H1 (cell line): ENCODE measurements around the gene COX7B2. TPM values are rescaled to one million over a fixed set of nuclear protein-coding genes. Genes with fewer than 3 reads are reported as not detected.

Experiments used
- BACH1 ChIP-seq: IDR thresholded peaks from 2 replicates; pipeline ENCODE4 v1.6.1; 2012; ENCODE audit warnings: low read length, improper control_type of control experiment
- BRCA1 ChIP-seq: IDR thresholded peaks from 2 replicates; pipeline ENCODE4 v1.6.1; 2012; ENCODE audit warnings: low read depth, low read length, improper control_type of control experiment
- CHD7 ChIP-seq: fragments of 300-600 bp; sonication (generic); IDR thresholded peaks from 2 replicates; pipeline ENCODE4 v1.7.1; 2012; ENCODE audit warnings: low read length, moderate library complexity, mild to moderate bottlenecking, inconsistent platforms; ENCODE audit not compliant: insufficient replicate concordance
- FOSL1 ChIP-seq: IDR thresholded peaks from 2 replicates; pipeline ENCODE4 v1.6.1; 2011; ENCODE audit warnings: mild to moderate bottlenecking, low read depth, low read length, moderate library complexity; ENCODE audit not compliant: insufficient read depth
- GTF2F1 ChIP-seq: IDR thresholded peaks from 2 replicates; pipeline ENCODE4 v1.6.1; 2012; ENCODE audit warnings: low read depth, low read length, improper control_type of control experiment, borderline replicate concordance
- JUN ChIP-seq: IDR thresholded peaks from 2 replicates; pipeline ENCODE4 v1.6.1; 2011; ENCODE audit warnings: low read depth, mild to moderate bottlenecking, improper control_type of control experiment, low read length
- NRF1 ChIP-seq: IDR thresholded peaks from 2 replicates; pipeline ENCODE4 v1.6.1; 2011; ENCODE audit warnings: mild to moderate bottlenecking, low read depth, low read length, improper control_type of control experiment
- RBBP5 ChIP-seq: IDR thresholded peaks from 2 replicates; pipeline ENCODE4 v1.7.1; 2012; ENCODE audit warnings: low read depth, mild to moderate bottlenecking, inconsistent platforms, low read length, moderate library complexity, borderline replicate concordance
- SAP30 ChIP-seq: fragments of 300-600 bp; sonication (generic); IDR thresholded peaks from 2 replicates; pipeline ENCODE4 v1.7.1; 2012; ENCODE audit warnings: low read length, moderate library complexity, mild to moderate bottlenecking, inconsistent platforms; ENCODE audit not compliant: insufficient read depth, insufficient replicate concordance
- SP1 ChIP-seq: IDR thresholded peaks from 2 replicates; pipeline ENCODE4 v1.6.1; 2011; ENCODE audit warnings: low read depth, low read length
- TAF1 ChIP-seq: IDR thresholded peaks from 2 replicates; pipeline ENCODE4 v1.6.1; 2011; ENCODE audit warnings: mild to moderate bottlenecking, low read depth, low read length
- YY1 ChIP-seq: IDR thresholded peaks from 2 replicates; pipeline ENCODE4 v1.6.1; 2011; ENCODE audit warnings: low read depth, mild to moderate bottlenecking, low read length
- ZNF274 ChIP-seq: IDR thresholded peaks from 2 replicates; pipeline ENCODE4 v1.7.0; 2012; ENCODE audit warnings: low read length, borderline replicate concordance; ENCODE audit errors: extremely low read depth
- polyA plus RNA-seq, 7 experiments: library from polyadenylated mRNA; depleted of rRNA in 3 of 7; stranded (reverse) in 5 of 7; unstranded in 2 of 7; fragments of >200 nt in 5 of 7; fragments of 200-250 nt in 2 of 7; gene quantifications; 1 replicate in 5 of 7; 2 replicates in 1 of 7; 4 replicates in 1 of 7; pipeline versions ENCODE4 v1.2.1 to v1.2.3, GENCODE V29; 2011 to 2013; ENCODE audit warnings: missing spikeins in 2 of 7, mixed read lengths in 2 of 7
- total RNA-seq: library from RNA; stranded (reverse); fragmentation: NEBNext Ultra II Directional; extraction: Animal tissue kit (Norgen Biotek cat#: 25700); gene quantifications from 2 replicates; pipeline ENCODE4 v1.2.1, GENCODE V29; 2021

Gene COX7B2
- total and polyA plus RNA-seq, 2 of the 8 experiments (the other 6 are each of a cell fraction or from before 2014, with no cell fraction given): not detected

DNA sequence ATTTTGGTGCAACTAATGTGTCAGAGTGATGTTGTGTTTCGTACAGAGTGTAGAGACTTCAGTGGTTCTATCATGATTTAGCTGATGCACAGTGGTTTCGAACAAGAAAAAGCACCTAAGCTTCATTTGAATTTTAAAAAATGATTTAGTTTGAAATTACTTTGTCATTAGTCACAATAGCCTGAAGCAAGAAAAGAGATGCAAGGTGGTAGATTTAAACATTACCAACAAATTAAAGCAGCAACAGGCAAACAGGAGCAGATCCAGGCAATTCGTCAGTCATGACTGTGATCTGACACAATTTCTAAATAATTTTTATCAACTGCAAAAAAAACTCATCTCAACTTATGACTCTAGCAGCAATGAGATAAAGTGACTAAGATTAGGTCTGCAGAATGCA is 24.6 kb upstream of the COX7B2 start (continued):
- TF ChIP-seq CHD7 (no peak), SAP30 (no peak), BRCA1 (no peak), YY1 (no peak), GTF2F1 (no peak), ZNF274 (no peak), BACH1 (no peak), FOSL1 (no peak), JUN (no peak), SP1 (no peak), TAF1 (no peak), NRF1 (no peak), RBBP5 (no peak)
